Heart left ventricle (tissue), 16 donors: Measurements from ENCODE around the gene WDR13. TPM values are rescaled to one million over a fixed set of nuclear protein-coding genes. Genes with fewer than 3 reads are reported as not detected.
"Not testable (repeated sequence)": the region's sequence is repeated elsewhere in the genome, so short reads cannot be mapped to it uniquely, and the experiment has no call there.

Source experiments
- ATAC-seq, 4 donors: fragments of 200-7000 bp; cut with Tn5 transposase; one replicate each; pipeline ENCODE4 v1.9.1; 2020 to 2022; ENCODE audit warnings: moderate library complexity in 4 of 4, mild to moderate bottlenecking in 3 of 4, moderate number of reproducible peaks in 1 of 4
- DNase-seq, 5 donors: peaks; one replicate each; pipeline ENCODE4 v3.0.0-alpha.2; 2020
- H3K27ac ChIP-seq, 12 donors: fragments of 200-600 bp; sonication (generic) in 4 of 12; one replicate each; pipeline versions ENCODE4 v1.5.0 to v1.8.0; 2016 to 2022; ENCODE audit warnings: mild to moderate bottlenecking in 2 of 12
- H3K27me3 ChIP-seq, 9 donors: fragments of 200-600 bp; sonication (generic) in 2 of 9; one replicate each; pipeline versions ENCODE4 v1.5.1 to v1.8.0; 2016 to 2022; ENCODE audit warnings: mild to moderate bottlenecking in 3 of 9
- H3K36me3 ChIP-seq, 9 donors: fragments of 200-600 bp; sonication (generic) in 2 of 9; one replicate each; pipeline versions ENCODE4 v1.5.0 to v1.8.0; 2018 to 2022; ENCODE audit warnings: mild to moderate bottlenecking in 2 of 9
- H3K4me1 ChIP-seq, 12 donors: fragments of 200-600 bp; sonication (generic) in 4 of 12; one replicate each; pipeline versions ENCODE4 v1.5.0 to v1.8.0; 2016 to 2022; ENCODE audit warnings: mild to moderate bottlenecking in 3 of 12
- H3K4me3 ChIP-seq, 12 donors: fragments of 200-600 bp; sonication (generic) in 4 of 12; one replicate each; pipeline versions ENCODE4 v1.5.0 to v1.8.0; 2017 to 2022; ENCODE audit warnings: mild to moderate bottlenecking in 9 of 12, moderate library complexity in 4 of 12
- H3K9me3 ChIP-seq, 12 donors: fragments of 200-600 bp; sonication (generic) in 4 of 12; one replicate each; pipeline versions ENCODE4 v1.5.0 to v1.8.0; 2016 to 2022; ENCODE audit warnings: mild to moderate bottlenecking in 1 of 12
- POLR2A ChIP-seq, 2 donors: fragments of 450-650 bp; IDR thresholded peaks; one replicate each; pipeline ENCODE4 v1.6.1; 2017; ENCODE audit warnings: antibody characterized with exemption in 2 of 2, mild to moderate bottlenecking in 2 of 2, moderate library complexity in 2 of 2
- WGBS, 4 donors: extraction: QIAGEN DNeasy Blood & Tissue Kit in 2 of 4; methylation state at CpG; one replicate each; pipeline versions ENCODE4 v1.1.5 to v1.1.7; 2013 to 2018; 5-methylcytosine and 5-hydroxymethylcytosine counted together
- intact Hi-C, 10 donors: fragments of 100-400 bp; cut with DNase I; formaldehyde crosslinking; loops; one replicate each; pipeline versions ENCODE4 v1.11.1 to v1.14.2; 2022
- long read RNA-seq, 3 donors: library from polyadenylated mRNA; unstranded; transcript quantifications; one replicate each; pipeline ENCODE4 v2.0.0, GENCODE V29; 2020 to 2021
- polyA plus RNA-seq, 2 donors: library from polyadenylated mRNA; stranded (reverse); fragments of 200-250 nt; gene quantifications; one replicate each; pipeline ENCODE4 v1.2.3, GENCODE V29; 2013
- total RNA-seq, 9 donors: library from RNA; depleted of rRNA in 2 of 9; stranded (reverse); fragments of >200 nt in 2 of 9; fragmentation: NEBNext Ultra II Directional in 3 of 9; extraction: Animal tissue kit (Norgen Biotek cat#: 25700) in 3 of 9; gene quantifications; one replicate each; pipeline versions ENCODE4 v1.1.0 to v1.2.4, GENCODE V29; 2016 to 2023
- TF ChIP-seq, protein P1 (sequence below), 12 donors: fragments of 200-600 bp; sonication (generic) in 4 of 12; IDR thresholded peaks; one replicate each; pipeline versions ENCODE4 v1.5.0 to v1.8.0; 2018 to 2022; ENCODE audit warnings: antibody characterized with exemption in 12 of 12, mild to moderate bottlenecking in 5 of 12
- donor health status: ischemic (EF 13 %, LVEDD 7.1; RV severe dilation, severe dysfunction).
- donor health status: healthy with polysubstance abuse.
- donor health status: DM: no; HTN: yes; CAD: no.
- donor health status: DM: no; HTN: no; CAD: no.
- donor health status: ischemic (EF 25% LVEDD 6.9; RV normal size, moderate dysfunction).
- donor health status: ischemic (EF 25% LVEDD 5.7; RV mildly dilated, moderate dysfunction).
- donor health status: healthy.
- donor health status: DM: yes; HTN: yes; CAD: no.
- donor health status: ischemic (EF 35%, LVEDD 5.7; RV mildly dilated, moderate dysfunction).
- donor health status: nonischemic (EF 11% LVEDD 7.7; RV severe dilation, severe dysfunction).
- donor health status: DM: yes; HTN: yes; CAD: no.
- donor health status: PGD.
- donor health status: ischemic (EF 29% LVEDD 5.4; RV normal size, mild dysfunction).
- donor health status: nonischemic (EF 23%, LVEDD 6.1; RV moderate dilation, normal function).

WDR13 gene
- total RNA-seq = 100 to 1,000 TPM; 123 to 235 (median 150) TPM
- 100 to 1,000 TPM; 209 to 281 TPM for polyA plus RNA-seq
- long read RNA-seq, donor 1, full-length matches to known transcripts = 185 of 288 reads
- long read RNA-seq, donor 1, partial matches to known transcripts = 42 of 288 reads
- long read RNA-seq, donor 1, other reads (novel, unspliced or antisense) = 61 of 288 reads
- long read RNA-seq, donor 2, full-length matches to known transcripts = 816 of 1,186 reads
- long read RNA-seq, donor 2, partial matches to known transcripts = 91 of 1,186 reads
- long read RNA-seq, donor 2, other reads (novel, unspliced or antisense) = 279 of 1,186 reads
- long read RNA-seq, donor 3, full-length matches to known transcripts = 138 of 211 reads
- long read RNA-seq, donor 3, partial matches to known transcripts = 37 of 211 reads
- long read RNA-seq, donor 3, other reads (novel, unspliced or antisense) = 36 of 211 reads

- intact Hi-C loops = loop anchor here in 1 of 10 donors (10.0 kb wide), 1 partner anchor 63 kb away; the partner anchor contains the start of gene TBC1D25
- ATAC-seq = peak; percentile 93 to 95 (median 93)
These were observed at the start of gene WDR13 for GRCh38 chrX:48597353-48598264. TSS of gene WDR13 (plus strand) at chrX:48597492. CDS start at chrX:48597997, 505 bp downstream.

GRCh38 chrX:48548871-48549270 lies 48.4 kb upstream of the WDR13 start:
- WGBS, 4 donors = 89 to 97% (median 93%) methylated on average over 3 of the region's 3 CpGs
- H3K27ac ChIP-seq = no peak overlapping the region
- peaks cover 0 to 61% (median 13%) of the 10 kb centered on the region in 9 donors for H3K36me3 ChIP-seq
- intact Hi-C loops = no loop called here
- H3K27me3 ChIP-seq = no peaks in the 10 kb centered on the region
- no peak overlapping the region for H3K4me3 ChIP-seq
- TF ChIP-seq, protein P1, sequence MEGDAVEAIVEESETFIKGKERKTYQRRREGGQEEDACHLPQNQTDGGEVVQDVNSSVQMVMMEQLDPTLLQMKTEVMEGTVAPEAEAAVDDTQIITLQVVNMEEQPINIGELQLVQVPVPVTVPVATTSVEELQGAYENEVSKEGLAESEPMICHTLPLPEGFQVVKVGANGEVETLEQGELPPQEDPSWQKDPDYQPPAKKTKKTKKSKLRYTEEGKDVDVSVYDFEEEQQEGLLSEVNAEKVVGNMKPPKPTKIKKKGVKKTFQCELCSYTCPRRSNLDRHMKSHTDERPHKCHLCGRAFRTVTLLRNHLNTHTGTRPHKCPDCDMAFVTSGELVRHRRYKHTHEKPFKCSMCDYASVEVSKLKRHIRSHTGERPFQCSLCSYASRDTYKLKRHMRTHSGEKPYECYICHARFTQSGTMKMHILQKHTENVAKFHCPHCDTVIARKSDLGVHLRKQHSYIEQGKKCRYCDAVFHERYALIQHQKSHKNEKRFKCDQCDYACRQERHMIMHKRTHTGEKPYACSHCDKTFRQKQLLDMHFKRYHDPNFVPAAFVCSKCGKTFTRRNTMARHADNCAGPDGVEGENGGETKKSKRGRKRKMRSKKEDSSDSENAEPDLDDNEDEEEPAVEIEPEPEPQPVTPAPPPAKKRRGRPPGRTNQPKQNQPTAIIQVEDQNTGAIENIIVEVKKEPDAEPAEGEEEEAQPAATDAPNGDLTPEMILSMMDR (IDR thresholded peaks at IDR 0.05) = no peak
- TF ChIP-seq POLR2A (IDR thresholded peaks at IDR 0.05) = no peak
- ATAC-seq = no peak
- no peak for DNase-seq
- no peaks in the 10 kb centered on the region for H3K4me1 ChIP-seq
- no peaks in the 10 kb centered on the region for H3K9me3 ChIP-seq

More at GRCh38 chrX:48597353-48598264, at the start of gene WDR13:
- Histone ChIP-seq H3K27ac (peak within 1 kb of the TSS; percentile 94 to 100 (median 96)), H3K4me3 (peak within 1 kb of the TSS; percentile 21 to 96 (median 70)), H3K27me3 (peaks cover 0 to 4% (median 0%) of the 10 kb centered on the region in 9 donors), H3K4me1 (peaks cover 0 to 12% (median 3%) of the 10 kb centered on the region in 12 donors), H3K36me3 (peaks cover 0 to 38% (median 35%) of the 10 kb centered on the region in 9 donors), H3K9me3 (no peaks in the 10 kb centered on the region)
- peak; percentile 90 to 95 (median 93) for DNase-seq
- 0 to 50% (median 22%) methylated on average over 60 to 62 of the region's 62 CpGs for WGBS, 4 donors
- TF ChIP-seq POLR2A (IDR thresholded peaks at IDR 0.05) = peak in 1 of 2 donors; percentile 55
- TF ChIP-seq, protein P1 (IDR thresholded peaks at IDR 0.05) = peak in 3 of 12 donors; percentile 12 to 23 (median 18)

DNA sequence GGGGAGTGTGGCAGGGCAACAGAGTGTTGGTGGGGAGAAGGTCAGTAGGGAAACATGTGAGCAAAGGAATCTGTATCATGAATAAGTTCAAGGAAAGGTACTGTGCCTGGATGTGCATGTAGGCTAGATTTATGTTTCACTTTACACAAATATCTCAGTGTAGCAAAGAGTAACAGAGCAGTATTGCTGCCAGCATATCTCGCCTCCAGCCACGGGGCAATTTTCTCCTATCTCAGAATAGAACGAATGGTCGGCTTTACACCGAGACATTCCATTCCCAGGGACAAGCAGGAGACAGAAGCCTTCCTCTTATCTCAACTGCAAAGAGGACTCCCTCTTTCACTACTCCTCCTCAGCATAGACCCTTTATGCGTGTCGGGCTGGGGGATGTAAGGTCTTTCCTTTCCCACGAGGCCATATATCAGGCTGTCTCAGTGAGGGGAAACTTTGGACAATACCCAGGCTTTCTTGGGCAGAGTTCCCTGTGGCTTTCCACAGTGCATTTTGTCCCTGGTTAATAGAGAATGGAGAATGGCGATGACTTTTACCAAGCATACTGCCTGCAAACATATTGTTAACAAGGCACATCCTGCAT lies 41.5 kb upstream of the WDR13 start:
- H3K9me3 ChIP-seq, H3K27me3 ChIP-seq, ATAC-seq, intact Hi-C loops, H3K4me1 ChIP-seq, DNase-seq, H3K4me3 ChIP-seq: not testable (repeated sequence)
- Histone ChIP-seq H3K36me3 (peaks cover 0 to 50% (median 20%) of the 10 kb centered on the region in 9 donors), H3K27ac (peak overlapping the region in 9 of 12 donors; percentile 23 to 76 (median 47))
- 28 to 65% (median 53%) methylated on average over 9 of the region's 9 CpGs for WGBS, 4 donors

DNA sequence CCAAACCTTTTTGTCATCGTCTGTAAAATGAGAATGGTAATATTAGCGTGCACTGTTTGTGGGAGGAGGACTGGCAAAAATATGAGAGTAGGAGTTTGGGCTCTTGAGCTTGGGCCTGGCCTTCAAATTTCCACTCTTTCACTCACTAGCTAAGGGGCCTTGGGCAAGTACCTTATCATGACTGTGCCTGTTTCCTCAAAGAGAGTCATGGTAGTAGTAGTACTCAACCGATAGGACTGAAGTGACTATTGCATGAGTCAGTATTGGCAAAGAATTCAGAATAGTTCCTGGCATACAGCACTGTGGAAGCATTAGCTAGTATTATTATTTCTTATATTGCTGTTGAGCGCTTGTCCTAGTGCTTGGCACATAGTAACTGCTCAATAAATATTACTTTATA lies 39.0 kb upstream of the WDR13 start:
- WGBS, 4 donors = 69 to 79% (median 75%) methylated on average over 4 of the region's 4 CpGs
- intact Hi-C loops = no loop called here
- H3K36me3 ChIP-seq = peaks cover 0 to 58% (median 30%) of the 10 kb centered on the region in 9 donors
- H3K9me3 ChIP-seq = no peaks in the 10 kb centered on the region
- no peak for TF ChIP-seq POLR2A (IDR thresholded peaks at IDR 0.05)
- TF ChIP-seq, protein P1 (IDR thresholded peaks at IDR 0.05) = no peak
- H3K4me1 ChIP-seq = no peaks in the 10 kb centered on the region
- H3K4me3 ChIP-seq = no peak overlapping the region
- peak overlapping the region in 2 of 12 donors; percentile 19 to 24 for H3K27ac ChIP-seq
- DNase-seq = no peak
- peak; percentile 39 to 86 (median 72) for ATAC-seq
- no peaks in the 10 kb centered on the region for H3K27me3 ChIP-seq
